H9 (cell line): ENCODE results near the gene TOMM70. TPM values are rescaled to one million over a fixed set of nuclear protein-coding genes. Genes with fewer than 3 reads are reported as not detected.

Experiments used
- DNase-seq: peaks from one replicate; pipeline ENCODE4 v3.0.0-alpha.2; 2017
- H2AFZ ChIP-seq: one replicate; pipeline ENCODE4 v1.6.1; 2013; ENCODE audit warnings: mild to moderate bottlenecking, low read length, control low read depth, moderate library complexity
- H2AK5ac ChIP-seq: 2 replicates; pipeline ENCODE4 v1.6.1; 2013; ENCODE audit warnings: low read length, control low read depth, mixed read lengths; ENCODE audit not compliant: insufficient read length
- H2BK120ac ChIP-seq: one replicate; pipeline ENCODE4 v1.6.1; 2013; ENCODE audit warnings: low read depth, mild to moderate bottlenecking, low read length, control low read depth, inconsistent platforms; ENCODE audit not compliant: poor library complexity, severe bottlenecking
- H2BK12ac ChIP-seq: 2 replicates; pipeline ENCODE4 v1.6.1; 2013; ENCODE audit warnings: low read length, control low read depth, mixed read lengths, low read depth; ENCODE audit not compliant: insufficient read length
- H2BK15ac ChIP-seq: 2 replicates; pipeline ENCODE4 v1.6.1; 2013; ENCODE audit warnings: low read depth, low read length, control low read depth
- H2BK20ac ChIP-seq: one replicate; pipeline ENCODE4 v1.6.1; 2013; ENCODE audit warnings: low read depth, mild to moderate bottlenecking, low read length, control low read depth, inconsistent platforms; ENCODE audit not compliant: poor library complexity, severe bottlenecking
- H2BK5ac ChIP-seq: 2 replicates; pipeline ENCODE4 v1.6.1; 2013; ENCODE audit warnings: low read length, control low read depth, mixed read lengths; ENCODE audit not compliant: insufficient read length
- H3K14ac ChIP-seq: 2 replicates; pipeline ENCODE4 v1.6.1; 2013; ENCODE audit warnings: low read length, control low read depth; ENCODE audit not compliant: insufficient read depth
- H3K18ac ChIP-seq: 2 replicates; pipeline ENCODE4 v1.6.1; 2013; ENCODE audit warnings: low read depth, mild to moderate bottlenecking, mixed read lengths, low read length, control low read depth; ENCODE audit not compliant: insufficient read length
- H3K23ac ChIP-seq: 2 replicates; pipeline ENCODE4 v1.6.1; 2013; ENCODE audit warnings: low read length, control low read depth, mixed read lengths, low read depth; ENCODE audit not compliant: insufficient read length
- H3K23me2 ChIP-seq: 2 replicates; pipeline ENCODE4 v1.6.1; 2013; ENCODE audit warnings: low read depth, mild to moderate bottlenecking, mixed read lengths, low read length, control low read depth; ENCODE audit not compliant: insufficient read length, poor library complexity, severe bottlenecking
- H3K27ac ChIP-seq: 2 replicates; pipeline ENCODE4 v1.5.1; 2013; ENCODE audit warnings: low read length, control low read depth, mixed read lengths, low read depth; ENCODE audit not compliant: insufficient read length
- H3K27me3 ChIP-seq: 2 replicates; pipeline ENCODE4 v1.6.1; 2013; ENCODE audit warnings: low read length, control low read depth, inconsistent platforms; ENCODE audit not compliant: insufficient read depth
- H3K4ac ChIP-seq: 2 replicates; pipeline ENCODE4 v1.6.1; 2013; ENCODE audit warnings: low read depth, mild to moderate bottlenecking, control low read depth, inconsistent platforms, low read length, moderate library complexity
- H3K4me1 ChIP-seq: 2 replicates; pipeline ENCODE4 v1.6.1; 2013; ENCODE audit warnings: low read length, control low read depth, inconsistent platforms; ENCODE audit not compliant: insufficient read depth
- H3K4me2 ChIP-seq: 2 replicates; pipeline ENCODE4 v1.6.1; 2013; ENCODE audit warnings: low read length, control low read depth, mixed read lengths; ENCODE audit not compliant: insufficient read length, insufficient read depth
- H3K56ac ChIP-seq: 2 replicates; pipeline ENCODE4 v1.6.1; 2013; ENCODE audit warnings: low read depth, mild to moderate bottlenecking, mixed read lengths, low read length, control low read depth; ENCODE audit not compliant: insufficient read length
- H3K79me1 ChIP-seq: 2 replicates; pipeline ENCODE4 v1.6.1; 2013; ENCODE audit warnings: low read depth, mild to moderate bottlenecking, moderate library complexity, low read length, control low read depth, inconsistent platforms; ENCODE audit not compliant: insufficient read depth, poor library complexity, severe bottlenecking
- H3K79me2 ChIP-seq: 2 replicates; pipeline ENCODE4 v1.6.1; 2013; ENCODE audit warnings: low read length, control low read depth, inconsistent platforms; ENCODE audit not compliant: insufficient read depth
- H3K9ac ChIP-seq: 2 replicates; pipeline ENCODE4 v1.6.1; 2013; ENCODE audit warnings: low read length, control low read depth, mixed read lengths; ENCODE audit not compliant: insufficient read length; ENCODE audit errors: extremely low read depth
- H3K9me3 ChIP-seq: one replicate; pipeline ENCODE4 v1.6.1; 2013; ENCODE audit warnings: low read depth, low read length, inconsistent platforms; ENCODE audit not compliant: control insufficient read depth
- H3T11ph ChIP-seq: one replicate; pipeline ENCODE4 v1.6.1; 2013; ENCODE audit warnings: mild to moderate bottlenecking, low read length, control low read depth, inconsistent platforms
- H4K20me1 ChIP-seq: one replicate; pipeline ENCODE4 v1.6.1; 2013; ENCODE audit not compliant: control insufficient read depth, insufficient read length, insufficient read depth
- H4K5ac ChIP-seq: 2 replicates; pipeline ENCODE4 v1.6.1; 2013; ENCODE audit warnings: low read depth, mild to moderate bottlenecking, mixed read lengths, low read length, control low read depth; ENCODE audit not compliant: insufficient read length
- H4K8ac ChIP-seq: replicated peaks from 2 replicates; pipeline ENCODE4 v1.6.1; 2013; ENCODE audit warnings: low read length, control low read depth, mixed read lengths, low read depth; ENCODE audit not compliant: insufficient read length
- H4K91ac ChIP-seq: 2 replicates; pipeline ENCODE4 v1.6.1; 2013; ENCODE audit warnings: low read depth, mild to moderate bottlenecking, moderate library complexity, mixed read lengths, low read length, control low read depth; ENCODE audit not compliant: insufficient read length
- H3K27ac Mint-ChIP-seq, 3 experiments: 2 replicates in 2 of 3; 3 replicates in 1 of 3; pipeline ENCODE4 v1.8.0; 2020 to 2021; ENCODE audit warnings: mixed read lengths in 3 of 3, mild to moderate bottlenecking in 1 of 3, moderate library complexity in 1 of 3
- H3K27me3 Mint-ChIP-seq: 2 replicates; pipeline ENCODE4 v1.8.0; 2021; ENCODE audit warnings: low read depth, mild to moderate bottlenecking, moderate library complexity, mixed read lengths
- H3K36me3 Mint-ChIP-seq, 3 experiments: 2 replicates in 2 of 3; 3 replicates in 1 of 3; pipeline ENCODE4 v1.8.0; 2020 to 2021; ENCODE audit warnings: low read depth in 3 of 3, mixed read lengths in 3 of 3; ENCODE audit not compliant: insufficient read depth in 1 of 3
- H3K4me1 Mint-ChIP-seq, 2 experiments: 2 replicates each; pipeline ENCODE4 v1.8.0; 2020; ENCODE audit warnings: mixed read lengths in 2 of 2
- H3K4me3 Mint-ChIP-seq, 2 experiments: 2 replicates in 1 of 2; 3 replicates in 1 of 2; pipeline ENCODE4 v1.8.0; 2020 to 2021; ENCODE audit warnings: mild to moderate bottlenecking in 2 of 2, mixed read lengths in 2 of 2, moderate library complexity in 1 of 2
- H3K9me3 Mint-ChIP-seq, 2 experiments: 2 replicates in 1 of 2; 3 replicates in 1 of 2; pipeline ENCODE4 v1.8.0; 2020; ENCODE audit warnings: mild to moderate bottlenecking in 2 of 2, mixed read lengths in 2 of 2, moderate library complexity in 1 of 2
- WGBS: extraction: QIAGEN DNeasy Blood & Tissue Kit; methylation state at CpG from one replicate; pipeline ENCODE4 v1.1.7; 2013; ENCODE audit warnings: missing lambda C conversion rate, low lambda C conversion rate, mixed read lengths; ENCODE audit not compliant: insufficient read length; ENCODE audit errors: extremely low coverage; 5-methylcytosine and 5-hydroxymethylcytosine counted together
- total RNA-seq: library from RNA; stranded (reverse); gene quantifications from 2 replicates; pipeline ENCODE4 v1.2.1, GENCODE V29; 2021
- TF ChIP-seq, protein P1 (sequence below): fragments of 200-600 bp; sonication (generic); conservative IDR thresholded peaks from 3 replicates; pipeline ENCODE4 v1.8.0; 2021; ENCODE audit warnings: antibody characterized with exemption, mild to moderate bottlenecking

Gene TOMM70
- total RNA-seq, 1 experiment from 2014 or later = 53.0 TPM

DNA sequence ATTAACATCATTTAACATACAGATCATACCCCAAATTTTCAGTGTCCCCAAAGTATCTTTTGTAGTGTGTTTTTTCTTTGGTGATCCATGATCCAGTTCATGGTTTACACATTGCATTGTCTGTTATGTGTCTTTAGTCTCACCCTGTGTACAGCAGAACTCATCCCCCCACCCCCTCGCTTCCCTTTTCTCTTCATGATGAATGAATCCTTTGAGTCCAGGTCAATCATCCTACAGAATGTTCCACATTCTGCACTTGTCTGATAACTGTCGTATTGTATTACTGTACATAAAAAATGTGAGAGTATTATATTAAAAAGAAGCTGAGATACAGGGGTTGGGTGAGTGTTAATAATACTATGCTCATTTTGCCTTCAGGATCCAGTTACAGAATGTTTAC, 80.9 kb downstream of the TOMM70 start:
- no peaks in the 10 kb centered on the region for H3K4me1 ChIP-seq
- H3K79me2 ChIP-seq = no peaks in the 10 kb centered on the region
- no peak overlapping the region for H3K27ac ChIP-seq
- no peak overlapping the region for H2AFZ ChIP-seq
- no peak overlapping the region for H4K8ac ChIP-seq
- no peak overlapping the region; a peak in 1 of 7 replicates for H3K27ac Mint-ChIP-seq
- no peak overlapping the region for H2BK20ac ChIP-seq
- H3K56ac ChIP-seq = no peak overlapping the region
- no CpG with 5 or more reads among the region's 2 CpGs for WGBS
- H3K4ac ChIP-seq = no peak overlapping the region
- H3K9me3 ChIP-seq = no peaks in the 10 kb centered on the region
- H3K9ac ChIP-seq = no peak overlapping the region
- no peaks in the 10 kb centered on the region for H3K9me3 Mint-ChIP-seq
- no peak overlapping the region for H3K4me3 Mint-ChIP-seq
- no peak overlapping the region for H3K18ac ChIP-seq
- no peaks in the 10 kb centered on the region for H3K79me1 ChIP-seq
- H3K36me3 Mint-ChIP-seq = peaks cover 0 to 18% (median 7%) of the 10 kb centered on the region in 3 experiments; a peak in 5 of 7 replicates
- TF ChIP-seq, protein P1, sequence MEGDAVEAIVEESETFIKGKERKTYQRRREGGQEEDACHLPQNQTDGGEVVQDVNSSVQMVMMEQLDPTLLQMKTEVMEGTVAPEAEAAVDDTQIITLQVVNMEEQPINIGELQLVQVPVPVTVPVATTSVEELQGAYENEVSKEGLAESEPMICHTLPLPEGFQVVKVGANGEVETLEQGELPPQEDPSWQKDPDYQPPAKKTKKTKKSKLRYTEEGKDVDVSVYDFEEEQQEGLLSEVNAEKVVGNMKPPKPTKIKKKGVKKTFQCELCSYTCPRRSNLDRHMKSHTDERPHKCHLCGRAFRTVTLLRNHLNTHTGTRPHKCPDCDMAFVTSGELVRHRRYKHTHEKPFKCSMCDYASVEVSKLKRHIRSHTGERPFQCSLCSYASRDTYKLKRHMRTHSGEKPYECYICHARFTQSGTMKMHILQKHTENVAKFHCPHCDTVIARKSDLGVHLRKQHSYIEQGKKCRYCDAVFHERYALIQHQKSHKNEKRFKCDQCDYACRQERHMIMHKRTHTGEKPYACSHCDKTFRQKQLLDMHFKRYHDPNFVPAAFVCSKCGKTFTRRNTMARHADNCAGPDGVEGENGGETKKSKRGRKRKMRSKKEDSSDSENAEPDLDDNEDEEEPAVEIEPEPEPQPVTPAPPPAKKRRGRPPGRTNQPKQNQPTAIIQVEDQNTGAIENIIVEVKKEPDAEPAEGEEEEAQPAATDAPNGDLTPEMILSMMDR = no peak
- no peak overlapping the region for H3T11ph ChIP-seq
- no peak overlapping the region for H2BK120ac ChIP-seq
- no peak overlapping the region for H2AK5ac ChIP-seq
- no peak overlapping the region for H3K4me2 ChIP-seq
- DNase-seq = no peak
- H4K5ac ChIP-seq = no peak overlapping the region
- no peak overlapping the region for H3K23ac ChIP-seq
- no peaks in the 10 kb centered on the region for H3K4me1 Mint-ChIP-seq
- H4K20me1 ChIP-seq = no peaks in the 10 kb centered on the region
- no peaks in the 10 kb centered on the region for H3K27me3 ChIP-seq
- H3K14ac ChIP-seq = no peak overlapping the region
- H3K27me3 Mint-ChIP-seq = no peaks in the 10 kb centered on the region
- no peak overlapping the region for H2BK12ac ChIP-seq
- H4K91ac ChIP-seq = no peak overlapping the region
- H2BK5ac ChIP-seq = no peak overlapping the region
- no peak overlapping the region for H2BK15ac ChIP-seq
- H3K23me2 ChIP-seq = no peaks in the 10 kb centered on the region
